Measurements from ENCODE around the gene BTBD19. TPM values are rescaled to one million over a fixed set of nuclear protein-coding genes. Genes with fewer than 3 reads are reported as not detected.

BTBD19 gene
- total RNA-seq, 6 donors from 2014 or later = 5.1 to 63.9 (median 17.8) TPM

DNA sequence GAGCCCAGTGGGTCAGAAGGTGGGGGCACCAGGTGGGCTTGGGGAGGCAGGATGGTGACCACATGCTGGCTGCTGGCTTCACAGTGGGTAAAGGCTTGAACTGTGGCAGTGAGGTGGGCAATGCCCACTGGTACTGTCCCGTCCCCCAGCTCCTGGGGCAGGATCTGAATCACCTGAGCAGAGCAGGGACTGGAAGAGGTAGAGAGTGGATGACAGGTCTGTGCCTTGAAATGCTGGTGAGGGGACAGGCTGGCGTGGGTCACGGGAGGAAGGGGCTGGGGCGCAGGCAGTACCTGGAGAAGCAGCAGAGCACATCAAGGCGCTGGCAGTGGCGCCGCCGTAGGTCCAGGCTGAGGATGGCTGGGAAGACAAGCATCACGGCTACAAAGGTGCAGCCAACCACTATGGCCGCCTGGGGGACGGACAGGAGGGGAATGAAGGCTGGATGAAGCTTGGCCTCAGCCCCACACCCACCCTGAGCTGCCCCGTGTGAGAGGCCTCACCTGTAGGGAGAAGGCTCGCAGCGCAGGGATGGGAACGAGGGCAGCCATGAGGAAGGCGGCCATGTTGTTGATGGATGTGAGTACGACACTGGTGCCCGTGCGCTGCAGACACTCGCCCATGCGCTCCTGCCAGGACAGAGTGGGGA lies 19.8 kb downstream of the BTBD19 start:
- Histone ChIP-seq H3K27me3 (no peaks in the 10 kb centered on the region), H3K9me3 (no peaks in the 10 kb centered on the region), H3K4me1 (peaks cover 6 to 33% (median 15%) of the 10 kb centered on the region in 4 donors), H3K4me3 (no peak overlapping the region), H3K27ac (no peak overlapping the region), H3K36me3 (no peaks in the 10 kb centered on the region)
- DNase-seq (peak in 1 of 2 donors; percentile 68), ATAC-seq (ENCODE audit: low FRiP score in 2 of 2) (no peak)
- WGBS, 2 donors = 95 to 96% methylated on average over 18 to 21 of the region's 21 CpGs
- TF ChIP-seq, protein P1, sequence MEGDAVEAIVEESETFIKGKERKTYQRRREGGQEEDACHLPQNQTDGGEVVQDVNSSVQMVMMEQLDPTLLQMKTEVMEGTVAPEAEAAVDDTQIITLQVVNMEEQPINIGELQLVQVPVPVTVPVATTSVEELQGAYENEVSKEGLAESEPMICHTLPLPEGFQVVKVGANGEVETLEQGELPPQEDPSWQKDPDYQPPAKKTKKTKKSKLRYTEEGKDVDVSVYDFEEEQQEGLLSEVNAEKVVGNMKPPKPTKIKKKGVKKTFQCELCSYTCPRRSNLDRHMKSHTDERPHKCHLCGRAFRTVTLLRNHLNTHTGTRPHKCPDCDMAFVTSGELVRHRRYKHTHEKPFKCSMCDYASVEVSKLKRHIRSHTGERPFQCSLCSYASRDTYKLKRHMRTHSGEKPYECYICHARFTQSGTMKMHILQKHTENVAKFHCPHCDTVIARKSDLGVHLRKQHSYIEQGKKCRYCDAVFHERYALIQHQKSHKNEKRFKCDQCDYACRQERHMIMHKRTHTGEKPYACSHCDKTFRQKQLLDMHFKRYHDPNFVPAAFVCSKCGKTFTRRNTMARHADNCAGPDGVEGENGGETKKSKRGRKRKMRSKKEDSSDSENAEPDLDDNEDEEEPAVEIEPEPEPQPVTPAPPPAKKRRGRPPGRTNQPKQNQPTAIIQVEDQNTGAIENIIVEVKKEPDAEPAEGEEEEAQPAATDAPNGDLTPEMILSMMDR (IDR thresholded peaks at IDR 0.05) = no peak
- no peak for TF ChIP-seq POLR2A (IDR thresholded peaks at IDR 0.05)
- no peak for TF ChIP-seq EP300 (IDR thresholded peaks at IDR 0.05)
- TF ChIP-seq POLR2AphosphoS5 (IDR thresholded peaks at IDR 0.05) = no peak

DNA sequence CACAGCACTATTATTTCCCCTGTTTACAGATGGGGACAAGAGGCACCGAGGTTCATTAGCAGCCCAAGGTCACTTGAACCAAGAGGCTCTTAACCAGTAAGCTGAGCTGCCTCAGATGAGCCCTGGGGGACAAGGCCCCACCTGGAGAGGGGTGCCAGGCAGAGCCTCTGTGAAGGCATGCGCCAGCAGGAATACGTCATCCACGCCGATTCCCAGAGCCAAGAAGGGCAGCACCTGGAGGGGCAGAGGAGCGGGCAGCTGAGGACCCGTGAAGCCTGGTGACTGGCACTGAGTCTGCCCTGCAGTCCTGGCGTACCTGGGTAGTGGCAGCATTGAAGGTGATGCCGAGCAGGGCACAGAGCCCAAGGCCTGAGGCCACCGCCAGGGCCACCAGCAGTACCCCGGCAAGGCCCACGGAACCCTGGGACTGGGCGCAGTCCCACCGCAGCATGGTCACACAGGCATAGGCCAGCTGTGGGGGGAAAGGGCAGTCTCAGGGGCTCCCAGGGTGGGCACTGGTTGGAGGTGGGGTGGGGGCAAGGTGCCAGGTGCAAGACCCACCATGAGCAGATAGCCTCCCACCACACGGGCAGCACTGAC lies 20.6 kb downstream of the BTBD19 start:
- WGBS, 2 donors = 96 to 100% methylated on average over 1 to 15 of the region's 15 CpGs
- DNase-seq (peak in 1 of 2 donors; percentile 66), ATAC-seq (ENCODE audit: low FRiP score in 2 of 2) (no peak)
- H3K27me3 ChIP-seq = no peaks in the 10 kb centered on the region
- peaks cover 6 to 33% (median 15%) of the 10 kb centered on the region in 4 donors for H3K4me1 ChIP-seq
- no peaks in the 10 kb centered on the region for H3K36me3 ChIP-seq
- TF ChIP-seq POLR2AphosphoS5 (IDR thresholded peaks at IDR 0.05) (no peak), EP300 (IDR thresholded peaks at IDR 0.05) (no peak), POLR2A (IDR thresholded peaks at IDR 0.05) (no peak)
- TF ChIP-seq, protein P1 (IDR thresholded peaks at IDR 0.05) = no peak
- no peaks in the 10 kb centered on the region for H3K9me3 ChIP-seq
- H3K4me3 ChIP-seq = no peak overlapping the region
- no peak overlapping the region for H3K27ac ChIP-seq

DNA sequence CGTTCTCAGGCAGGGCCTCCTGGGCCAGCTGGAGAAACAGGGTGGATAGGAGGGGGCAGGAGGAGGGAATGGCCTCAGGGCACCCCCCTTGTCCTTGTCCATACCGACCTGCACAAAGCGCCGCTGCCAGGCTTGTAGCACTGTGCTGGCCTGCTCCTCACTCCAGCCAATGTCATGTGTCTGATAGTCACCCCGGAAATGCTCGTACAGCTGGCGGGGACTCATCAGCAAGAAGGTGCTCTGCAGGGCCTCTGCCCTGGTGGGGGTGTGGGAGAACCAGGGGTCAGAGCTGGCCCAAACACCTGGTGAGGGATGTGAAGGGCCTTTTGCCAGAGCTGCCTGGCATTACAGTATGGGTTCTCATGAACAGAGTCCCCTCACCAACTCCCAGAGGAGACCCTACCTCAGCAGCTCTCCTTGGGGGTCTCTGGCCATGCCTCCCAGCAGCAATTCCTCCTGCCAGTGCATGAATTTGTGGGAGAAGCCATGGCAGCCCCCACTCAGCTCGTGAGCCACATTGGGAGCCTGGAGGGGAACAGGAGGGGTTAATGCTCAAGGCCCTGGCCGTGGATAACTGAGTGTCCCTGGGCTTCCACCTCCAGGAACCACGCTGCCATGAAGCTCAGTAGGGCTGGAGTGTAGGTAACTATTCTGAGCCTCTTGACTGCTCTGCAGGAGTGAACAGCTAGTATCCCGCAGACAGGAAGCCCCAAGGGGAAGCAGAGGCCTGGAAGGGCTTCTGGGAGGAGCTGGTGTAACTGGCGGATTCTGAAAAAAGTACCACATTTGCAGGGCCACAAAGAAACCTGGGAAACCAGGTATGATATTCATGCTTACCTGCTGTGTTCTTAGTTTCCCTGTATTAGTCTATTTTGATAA lies 21.4 kb downstream of the BTBD19 start:
- Histone ChIP-seq H3K27me3 (no peaks in the 10 kb centered on the region), H3K9me3 (no peaks in the 10 kb centered on the region), H3K27ac (no peak overlapping the region), H3K4me3 (no peak overlapping the region), H3K36me3 (no peaks in the 10 kb centered on the region), H3K4me1 (peaks cover 6 to 33% (median 15%) of the 10 kb centered on the region in 4 donors)
- whole genome bisulfite sequencing, 2 donors = 61 to 77% methylated on average over 9 to 12 of the region's 12 CpGs
- no peak for DNase-seq
- no peak for ATAC-seq (ENCODE audit: low FRiP score in 2 of 2)
- no peak for TF ChIP-seq POLR2A (IDR thresholded peaks at IDR 0.05)
- TF ChIP-seq POLR2AphosphoS5 (IDR thresholded peaks at IDR 0.05) = no peak
- TF ChIP-seq, protein P1 (IDR thresholded peaks at IDR 0.05) = no peak
- no peak for TF ChIP-seq EP300 (IDR thresholded peaks at IDR 0.05)

DNA sequence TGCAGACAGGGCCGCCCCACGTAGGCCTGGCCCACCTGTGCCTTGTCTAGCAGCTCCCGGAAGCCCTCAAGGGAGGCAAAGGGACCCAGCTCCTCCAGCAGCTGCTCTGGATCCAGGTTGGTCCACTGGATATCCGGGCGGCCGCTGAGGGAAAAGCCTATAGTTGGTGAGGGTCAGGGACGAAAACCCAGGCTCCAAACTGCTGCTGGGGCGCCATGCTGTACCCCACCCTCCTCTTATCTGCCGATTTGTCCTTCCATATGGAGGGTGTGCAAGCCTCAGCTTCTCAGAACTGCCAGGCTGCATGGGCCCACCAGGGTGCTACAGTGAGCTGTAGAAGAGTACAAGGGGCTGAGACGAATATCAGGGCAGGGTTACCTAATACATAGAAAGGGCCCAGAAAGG lies 22.6 kb downstream of the BTBD19 start:
- Histone ChIP-seq H3K36me3 (no peaks in the 10 kb centered on the region), H3K27me3 (no peaks in the 10 kb centered on the region), H3K27ac (peak overlapping the region in 2 of 4 donors; percentile 11 to 18), H3K9me3 (no peaks in the 10 kb centered on the region), H3K4me3 (no peak overlapping the region), H3K4me1 (peaks cover 6 to 37% (median 15%) of the 10 kb centered on the region in 4 donors)
- TF ChIP-seq POLR2AphosphoS5 (IDR thresholded peaks at IDR 0.05) (no peak), EP300 (IDR thresholded peaks at IDR 0.05) (no peak), POLR2A (IDR thresholded peaks at IDR 0.05) (no peak)
- TF ChIP-seq, protein P1 (IDR thresholded peaks at IDR 0.05) = no peak
- DNase-seq (no peak), ATAC-seq (ENCODE audit: low FRiP score in 2 of 2) (no peak)
- WGBS, 2 donors = 84 to 93% methylated on average over 9 to 10 of the region's 10 CpGs
